ENCODE results near the gene TMEM178B. TPM values are rescaled to one million over a fixed set of nuclear protein-coding genes. Genes with fewer than 3 reads are reported as not detected.

The TMEM178B gene
- total and polyA plus RNA-seq, 2 of the 13 experiments (the other 11 are each of a cell fraction or from before 2014, with no cell fraction given), result 0.01 to 0.02 TPM

- no peak for TF ChIP-seq NCOA5 (CRISPR knock-in tag; IDR thresholded peaks at IDR 0.05)
- TF ChIP-seq HOMEZ (CRISPR knock-in tag; IDR thresholded peaks at IDR 0.05; ENCODE audit: low read depth), result no peak
- no peak for TF ChIP-seq MLX (CRISPR knock-in tag; IDR thresholded peaks at IDR 0.05)
- no peak for TF ChIP-seq MXD3 (CRISPR knock-in tag; IDR thresholded peaks at IDR 0.05)
- TF ChIP-seq ZNF83 (CRISPR knock-in tag; IDR thresholded peaks at IDR 0.05; ENCODE audit: borderline replicate concordance), result no peak
These were observed 365.3 kb downstream of the TMEM178B start (continued) for GRCh38 chr7:141439164-141439563.

- intact Hi-C loops (cut with micrococcal nuclease; ENCODE audit: unreplicated experiment) (no loop called here), in situ Hi-C loops (cut with HindIII; ENCODE audit: extremely low pct_ligation_motif_present, low pct_unique_long_range_greater_than_20kb) (no loop called here)
- Histone ChIP-seq H3K4me3 (replicated peaks in 1 of 3; ENCODE audit: insufficient read depth in 1 of 3, low read depth in 2 of 3, low read length in 3 of 3) (no peak overlapping the region), H3K79me2 (ENCODE audit: insufficient read depth, low read length) (no peaks in the 10 kb centered on the region), H3K27me3 (ENCODE audit: control insufficient read depth in 1 of 2, insufficient read depth in 2 of 2, low read length in 2 of 2) (peaks cover 1 to 22% of the 10 kb centered on the region in 2 experiments; a peak in 1 of 5 replicates), H3K4me1 (ENCODE audit: insufficient read depth, low read length) (no peaks in the 10 kb centered on the region), H2AFZ (ENCODE audit: low read length) (no peak overlapping the region), H3K36me3 (replicated peaks in 1 of 2; ENCODE audit: control insufficient read depth in 1 of 2, insufficient read depth in 2 of 2, low read length in 2 of 2) (no peaks in the 10 kb centered on the region), H4K20me1 (ENCODE audit: insufficient read depth, low read length) (no peaks in the 10 kb centered on the region), H3K9me3 (ENCODE audit: low read length) (no peaks in the 10 kb centered on the region), H3K27ac (ENCODE audit: extremely low read length, insufficient read depth, low read length) (no peak overlapping the region), H3K4me2 (ENCODE audit: low read depth, low read length) (no peak overlapping the region), H3K9ac (ENCODE audit: insufficient read depth, low read depth, low read length) (no peak overlapping the region)
- POLR2A ChIA-PET, result no interaction called here
- CTCF ChIA-PET (ENCODE audit: low intra/inter-chr PET ratio, low total read pairs), result no interaction called here
- no TSS peak for BruUV-seq (replicated peaks)
- FAIRE-seq (no peak), DNase-seq (ENCODE audit: low spot score) (no peak), ATAC-seq (no peak)
- 0% methylated on average over 1 of the region's 1 CpG for WGBS (ENCODE audit: low lambda C conversion rate)
- TF ChIP-seq AHDC1 (CRISPR knock-in tag; IDR thresholded peaks at IDR 0.05; ENCODE audit: borderline replicate concordance), result no peak
- no peak for TF ChIP-seq CERS6 (CRISPR knock-in tag; IDR thresholded peaks at IDR 0.05)
- no peak for TF ChIP-seq ONECUT2 (CRISPR knock-in tag; IDR thresholded peaks at IDR 0.05)
- no peak for TF ChIP-seq ZFP82 (CRISPR knock-in tag; IDR thresholded peaks at IDR 0.05; ENCODE audit: borderline replicate concordance)
- TF ChIP-seq ZNF280D (CRISPR knock-in tag; IDR thresholded peaks at IDR 0.05), result no peak
- TF ChIP-seq MBD4 (IDR thresholded peaks at IDR 0.05; ENCODE audit: borderline replicate concordance, low read length), result no peak
These were observed 365.9 kb downstream of the TMEM178B start for GRCh38 chr7:141439776-141440175.

Measured in HepG2 (cell line).